SK-N-SH (cell line): ENCODE measurements around the gene GCN1. TPM values are rescaled to one million over a fixed set of nuclear protein-coding genes. Genes with fewer than 3 reads are reported as not detected.

Experiments used
- CTCF ChIA-PET: fragments of 300-600, 350-600 bp; formaldehyde crosslinking; extraction: SDS; loops from one replicate; lab custom pipeline; 2021; lab: Yijun Ruan, JAX
- POLR2A ChIA-PET: fragments of 350-600 bp; sonication (Branson Sonifier 250); formaldehyde crosslinking; extraction: SDS; loops from one replicate; lab custom pipeline; 2020; ENCODE audit warnings: antibody characterized with exemption, inconsistent platforms; lab: Yijun Ruan, JAX
- DNase-seq: peaks from one replicate; pipeline ENCODE4 v3.0.0; 2012
- H2AFZ ChIP-seq: fragments of 200-600 bp; sonication (generic); 2 replicates; pipeline ENCODE4 v1.8.1; 2016; ENCODE audit warnings: antibody characterized with exemption, mild to moderate bottlenecking, low read depth
- H3F3A ChIP-seq: fragments of 200-600 bp; sonication (generic); replicated peaks from 2 replicates; pipeline ENCODE3; 2016; ENCODE audit warnings: antibody characterized with exemption, mild to moderate bottlenecking; ENCODE audit not compliant: insufficient read depth
- H3K27ac ChIP-seq, 2 experiments: fragments of 200-500 bp in 1 of 2; fragments of 200-600 bp in 1 of 2; sonication (Bioruptor generic) in 1 of 2; sonication (generic), shearing (Covaris generic) in 1 of 2; 2 replicates each; pipeline versions ENCODE4 v1.5.1 to v1.6.1; 2014 to 2016; ENCODE audit warnings: low read depth in 2 of 2, inconsistent platforms in 1 of 2, low read length in 1 of 2, mild to moderate bottlenecking in 1 of 2, mixed read lengths in 1 of 2
- H3K27me3 ChIP-seq: fragments of 200-600 bp; sonication (generic), shearing (Covaris generic); 2 replicates; pipeline ENCODE4 v1.6.1; 2016; ENCODE audit warnings: mixed run types; ENCODE audit not compliant: insufficient read depth
- H3K36me3 ChIP-seq, 2 experiments: fragments of 200-500 bp in 1 of 2; fragments of 200-600 bp in 1 of 2; sonication (Bioruptor generic) in 1 of 2; sonication (generic) in 1 of 2; replicated peaks in 1 of 2; 2 replicates each; pipeline versions ENCODE3 to v1.5.1; 2014 to 2016; ENCODE audit warnings: low read length in 1 of 2, mild to moderate bottlenecking in 1 of 2; ENCODE audit not compliant: insufficient read depth in 2 of 2, control insufficient read depth in 1 of 2
- H3K4me1 ChIP-seq, 2 experiments: fragments of 200-500 bp in 1 of 2; fragments of 200-600 bp in 1 of 2; sonication (Bioruptor generic) in 1 of 2; sonication (generic), shearing (Covaris generic) in 1 of 2; 2 replicates each; pipeline versions ENCODE4 v1.5.1 to v1.6.1; 2014 to 2016; ENCODE audit warnings: low read depth in 1 of 2, low read length in 1 of 2, mixed run types in 1 of 2; ENCODE audit not compliant: insufficient read depth in 2 of 2, control insufficient read depth in 1 of 2
- H3K4me2 ChIP-seq: fragments of 200-600 bp; sonication (generic), shearing (Covaris generic); 2 replicates; pipeline ENCODE4 v1.6.1; 2017; ENCODE audit warnings: mixed run types
- H3K4me3 ChIP-seq, 2 experiments: fragments of 200-500 bp in 1 of 2; fragments of 200-600 bp in 1 of 2; sonication (Bioruptor generic) in 1 of 2; sonication (generic), shearing (Covaris generic) in 1 of 2; 2 replicates each; pipeline versions ENCODE4 v1.5.1 to v1.8.1; 2014 to 2016; ENCODE audit warnings: low read depth in 2 of 2, inconsistent platforms in 1 of 2, low read length in 1 of 2, mild to moderate bottlenecking in 1 of 2, mixed read lengths in 1 of 2, moderate library complexity in 1 of 2
- H3K79me2 ChIP-seq: fragments of 200-600 bp; sonication (generic); 2 replicates; pipeline ENCODE4 v1.8.1; 2017; ENCODE audit warnings: mild to moderate bottlenecking; ENCODE audit not compliant: insufficient read depth
- H3K9ac ChIP-seq: fragments of 200-600 bp; sonication (generic); 2 replicates; pipeline ENCODE4 v1.6.1; 2017; ENCODE audit warnings: mixed run types
- H3K9me2 ChIP-seq: fragments of 200-600 bp; sonication (generic); 2 replicates; pipeline ENCODE4 v1.6.1; 2017; ENCODE audit warnings: mixed run types
- H3K9me3 ChIP-seq: fragments of 200-600 bp; sonication (generic); 2 replicates; pipeline ENCODE4 v1.6.1; 2017; ENCODE audit warnings: mixed run types, mild to moderate bottlenecking, moderate library complexity
- H4K20me1 ChIP-seq: fragments of 200-600 bp; sonication (generic); 2 replicates; pipeline ENCODE4 v1.6.1; 2017; ENCODE audit warnings: mild to moderate bottlenecking, mixed run types; ENCODE audit not compliant: insufficient read depth
- CHD2 ChIP-seq: fragments of 150-350 bp; IDR thresholded peaks from 2 replicates; pipeline ENCODE4 v1.6.1; 2018; ENCODE audit warnings: low read length; ENCODE audit not compliant: partially characterized antibody
- EP300 ChIP-seq, 2 experiments: IDR thresholded peaks; 2 replicates each; pipeline versions ENCODE4 v1.4.0 to v1.6.1; 2012; ENCODE audit warnings: borderline replicate concordance in 1 of 2, low read depth in 1 of 2, low read length in 1 of 2
- EZH2phosphoT487 ChIP-seq: fragments of 200-600 bp; sonication (generic); IDR thresholded peaks from 2 replicates; pipeline ENCODE4 v1.6.1; 2017; ENCODE audit warnings: low read depth, mixed run types, mild to moderate bottlenecking, antibody characterized with exemption, moderate library complexity, borderline replicate concordance
- FOXJ3 ChIP-seq: sonication (generic); formaldehyde crosslinking; IDR thresholded peaks from 2 replicates; pipeline ENCODE4 v1.5.1; 2020; ENCODE audit warnings: mild to moderate bottlenecking, missing genetic modification reagents
- FOXM1 ChIP-seq: IDR thresholded peaks from 2 replicates; pipeline ENCODE4 v1.4.0; 2012; ENCODE audit warnings: low read depth, mild to moderate bottlenecking
- GATA2 ChIP-seq: sonication (generic); formaldehyde crosslinking; IDR thresholded peaks from 2 replicates; pipeline ENCODE4 v1.5.0; 2020; ENCODE audit warnings: mild to moderate bottlenecking, missing genetic modification reagents
- IRF3 ChIP-seq: fragments of 150-350 bp; IDR thresholded peaks from 2 replicates; pipeline ENCODE4 v1.6.1; 2016; ENCODE audit warnings: mild to moderate bottlenecking, low read depth, low read length
- JUND ChIP-seq: IDR thresholded peaks from 2 replicates; pipeline ENCODE4 v1.4.0; 2012
- MAX ChIP-seq: IDR thresholded peaks from 2 replicates; pipeline ENCODE4 v1.4.0; 2012; ENCODE audit warnings: low read depth
- NRF1 ChIP-seq: IDR thresholded peaks from 2 replicates; pipeline ENCODE4 v1.6.1; 2012; ENCODE audit warnings: low read depth, mild to moderate bottlenecking, low read length
- RCOR1 ChIP-seq: fragments of 150-350 bp; IDR thresholded peaks from 2 replicates; pipeline ENCODE4 v1.6.1; 2017; ENCODE audit warnings: antibody characterized with exemption, low read length
- REST ChIP-seq: IDR thresholded peaks from 2 replicates; pipeline ENCODE4 v1.6.1; 2012; ENCODE audit warnings: mild to moderate bottlenecking, low read depth, low read length, moderate library complexity
- RFX5 ChIP-seq: IDR thresholded peaks from 2 replicates; pipeline ENCODE4 v1.6.1; 2012; ENCODE audit warnings: mild to moderate bottlenecking, improper control_type of control experiment, low read length
- RXRA ChIP-seq: IDR thresholded peaks from 2 replicates; pipeline ENCODE4 v1.4.0; 2012; ENCODE audit warnings: low read depth, mild to moderate bottlenecking, borderline replicate concordance
- SIN3A ChIP-seq: IDR thresholded peaks from 2 replicates; pipeline ENCODE4 v1.6.1; 2012; ENCODE audit warnings: low read depth, mild to moderate bottlenecking, low read length, moderate library complexity, borderline replicate concordance
- TCF12 ChIP-seq: IDR thresholded peaks from 2 replicates; pipeline ENCODE4 v1.4.0; 2012
- USF1 ChIP-seq: IDR thresholded peaks from 2 replicates; pipeline ENCODE4 v1.4.0; 2012; ENCODE audit warnings: low read depth, borderline replicate concordance
- USF2 ChIP-seq: fragments of 150-350 bp; IDR thresholded peaks from 2 replicates; pipeline ENCODE4 v1.6.1; 2017; ENCODE audit warnings: antibody characterized with exemption, low read length, low read depth, borderline replicate concordance
- WGBS: methylation state at CpG from one replicate; pipeline ENCODE4 v1.1.6; 2017; ENCODE audit warnings: low lambda C conversion rate; 5-methylcytosine and 5-hydroxymethylcytosine counted together
- polyA plus RNA-seq, 3 experiments: library from polyadenylated mRNA; depleted of rRNA; stranded (reverse); fragments of >200 nt; gene quantifications; 2 replicates each; pipeline ENCODE4 v1.2.3, GENCODE V29; 2012

The GCN1 gene
- polyA plus RNA-seq, 1 of the 3 experiments (the other 2 are of a cell fraction), result 54.4 TPM

- no peak for TF ChIP-seq RXRA
- no peak for TF ChIP-seq FOXM1
- WGBS, result 91% methylated on average over 11 of the region's 30 CpGs
- Histone ChIP-seq H3K4me1 (peaks cover 0 to 37% of the 10 kb centered on the region in 2 experiments; a peak in 1 of 4 replicates), H3K27ac (peak overlapping the region in 1 of 2 experiments; percentile 85; a peak in 1 of 4 replicates), H3K27me3 (no peaks in the 10 kb centered on the region), H2AFZ (no peak overlapping the region), H3K36me3 (peaks cover 0 to 42% of the 10 kb centered on the region in 2 experiments), H3K4me3 (no peak overlapping the region), H3K9ac (no peak overlapping the region), H3F3A (no peaks in the 10 kb centered on the region), H3K4me2 (no peak overlapping the region), H3K9me3 (no peaks in the 10 kb centered on the region), H4K20me1 (peaks cover 80% of the 10 kb centered on the region), H3K79me2 (peaks cover 90% of the 10 kb centered on the region), H3K9me2 (no peaks in the 10 kb centered on the region)
- DNase-seq, result no peak
- CTCF ChIA-PET, result interaction anchor here (1.2 to 2.6 kb wide), 3 partner anchors 10 to 15 kb away, joined by 3 to 10 read pairs (median 8); no protein-coding TSS in a partner anchor
- POLR2A ChIA-PET, result interaction anchor here (0.6 to 1.6 kb wide), 6 partner anchors 9 to 1696 kb away, joined by 3 to 5 read pairs (median 3); partner anchors contain the start of gene RPLP0
Observed at GRCh38 chr12:120102189-120103043, 92.1 kb downstream of the GCN1 start.

GRCh38 chr12:120101617-120102016, 92.9 kb downstream of the GCN1 start:
- peaks cover 74% of the 10 kb centered on the region for H4K20me1 ChIP-seq
- CTCF ChIA-PET, result interaction anchor here (1.2 to 2.6 kb wide), 6 partner anchors 10 to 15 kb away, joined by 3 to 10 read pairs (median 8); partner anchors contain the start of gene RAB35
- TF ChIP-seq FOXM1, result no peak
- TF ChIP-seq TCF12, result no peak
- TF ChIP-seq FOXJ3 (CRISPR knock-in tag), result no peak
- TF ChIP-seq CHD2, result no peak
- TF ChIP-seq NRF1, result no peak
- TF ChIP-seq GATA2 (CRISPR knock-in tag), result no peak
- TF ChIP-seq USF1, result no peak
- TF ChIP-seq MAX, result no peak
- TF ChIP-seq JUND, result no peak
- no peak for TF ChIP-seq EZH2phosphoT487
- TF ChIP-seq USF2, result no peak
- no peak for TF ChIP-seq IRF3
- TF ChIP-seq RXRA, result no peak
- TF ChIP-seq EP300 (IDR thresholded peaks at IDR 0.05; ENCODE audit: borderline replicate concordance in 1 of 2, low read depth in 1 of 2, low read length in 1 of 2), result no peak
- TF ChIP-seq SIN3A, result no peak
- TF ChIP-seq REST, result no peak
- TF ChIP-seq RCOR1, result no peak
- TF ChIP-seq RFX5, result no peak
- H3K9ac ChIP-seq, result no peak overlapping the region
- POLR2A ChIA-PET, result interaction anchor here (0.6 to 1.8 kb wide), 4 partner anchors 14 to 312 kb away, joined by 3 to 10 read pairs (median 4); partner anchors contain the start of genes RNU4-2 and RPLP0
- H3K27me3 ChIP-seq, result no peaks in the 10 kb centered on the region
- H3K4me2 ChIP-seq, result no peak overlapping the region
- DNase-seq, result no peak
- H3K4me3 ChIP-seq, result no peak overlapping the region
- no peaks in the 10 kb centered on the region for H3K9me3 ChIP-seq
- 100% methylated on average over 5 of the region's 13 CpGs for WGBS
- peak overlapping the region in 1 of 2 experiments; percentile 85; a peak in 2 of 4 replicates for H3K27ac ChIP-seq
- H3K36me3 ChIP-seq, result peaks cover 0 to 50% of the 10 kb centered on the region in 2 experiments
- H3K9me2 ChIP-seq, result no peaks in the 10 kb centered on the region
- H3F3A ChIP-seq, result no peaks in the 10 kb centered on the region
- H3K79me2 ChIP-seq, result peaks cover 82% of the 10 kb centered on the region
- peaks cover 0 to 37% of the 10 kb centered on the region in 2 experiments; a peak in 1 of 4 replicates for H3K4me1 ChIP-seq
- H2AFZ ChIP-seq, result no peak overlapping the region
